Spleen (tissue), 7 donors: ENCODE data around the gene PALD1.

ENCODE experiments used
- POLR2A ChIP-seq, 3 donors: fragments of 450-650 bp; IDR thresholded peaks; one replicate each; pipeline ENCODE4 v1.5.1; 2017; ENCODE audit warnings: antibody characterized with exemption in 3 of 3, mild to moderate bottlenecking in 1 of 3
- TF ChIP-seq, protein P1 (sequence below), 11 experiments: fragments of 200-600 bp in 7 of 11; fragments of 450-650 bp in 4 of 11; sonication (generic) in 4 of 11; IDR thresholded peaks in 8 of 11; conservative IDR thresholded peaks in 3 of 11; 1 replicate in 7 of 11; 2 replicates in 4 of 11; pipeline versions ENCODE4 v1.4.0 to v1.8.0; 2016 to 2021; ENCODE audit warnings: antibody characterized with exemption in 11 of 11, inconsistent platforms in 4 of 11, mild to moderate bottlenecking in 1 of 11
- donor health status: DM: no; HTN: no; CAD: no; lungs with moderate emphysema.
- donor health status: DM: no; HTN: no; CAD: no.
- donor health status: DM: no; HTN: no; CAD: no.

GRCh38 chr10:70535001-70535400 lies 56.4 kb downstream of the PALD1 start:
- TF ChIP-seq POLR2A (IDR thresholded peaks at IDR 0.05) = no peak
- TF ChIP-seq, protein P1, sequence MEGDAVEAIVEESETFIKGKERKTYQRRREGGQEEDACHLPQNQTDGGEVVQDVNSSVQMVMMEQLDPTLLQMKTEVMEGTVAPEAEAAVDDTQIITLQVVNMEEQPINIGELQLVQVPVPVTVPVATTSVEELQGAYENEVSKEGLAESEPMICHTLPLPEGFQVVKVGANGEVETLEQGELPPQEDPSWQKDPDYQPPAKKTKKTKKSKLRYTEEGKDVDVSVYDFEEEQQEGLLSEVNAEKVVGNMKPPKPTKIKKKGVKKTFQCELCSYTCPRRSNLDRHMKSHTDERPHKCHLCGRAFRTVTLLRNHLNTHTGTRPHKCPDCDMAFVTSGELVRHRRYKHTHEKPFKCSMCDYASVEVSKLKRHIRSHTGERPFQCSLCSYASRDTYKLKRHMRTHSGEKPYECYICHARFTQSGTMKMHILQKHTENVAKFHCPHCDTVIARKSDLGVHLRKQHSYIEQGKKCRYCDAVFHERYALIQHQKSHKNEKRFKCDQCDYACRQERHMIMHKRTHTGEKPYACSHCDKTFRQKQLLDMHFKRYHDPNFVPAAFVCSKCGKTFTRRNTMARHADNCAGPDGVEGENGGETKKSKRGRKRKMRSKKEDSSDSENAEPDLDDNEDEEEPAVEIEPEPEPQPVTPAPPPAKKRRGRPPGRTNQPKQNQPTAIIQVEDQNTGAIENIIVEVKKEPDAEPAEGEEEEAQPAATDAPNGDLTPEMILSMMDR (IDR thresholded peaks at IDR 0.05 in 8 of 11, conservative IDR thresholded peaks at IDR 0.05 in 3 of 11) = no peak
